ENCODE data around the gene EXOC6B.

- no peak for TF ChIP-seq CTCF (conservative IDR thresholded peaks at IDR 0.05; ENCODE audit: low read length)
- no peak for TF ChIP-seq EZH2phosphoT487 (IDR thresholded peaks at IDR 0.05; ENCODE audit: borderline replicate concordance)
These were observed 549.0 kb downstream of the EXOC6B start for GRCh38 chr2:72276876-72277275.
